IPS-11a (cell line): Measurements from ENCODE around the gene TMEM247.
"Not testable (repeated sequence)": the region's sequence is repeated elsewhere in the genome, so short reads cannot be mapped to it uniquely, and the experiment has no call there.

Source experiments
- H3K4me3 ChIP-seq: one replicate; pipeline ENCODE4 v1.5.1; 2013; ENCODE audit warnings: low read depth, low read length, control low read depth

Gene TMEM247

GRCh38 chr2:46458763-46459500 is 20.4 kb upstream of the TMEM247 start:
- H3K4me3 ChIP-seq: no peak overlapping the region

GRCh38 chr2:46459694-46460093 is 19.7 kb upstream of the TMEM247 start:
- H3K4me3 ChIP-seq: no peak overlapping the region

GRCh38 chr2:46460241-46460921 is 19.0 kb upstream of the TMEM247 start:
- H3K4me3 ChIP-seq: no peak overlapping the region

- no peak overlapping the region for H3K4me3 ChIP-seq
Observed at GRCh38 chr2:46461011-46461674, 18.2 kb upstream of the TMEM247 start.

- H3K4me3 ChIP-seq: no peak overlapping the region
Observed at GRCh38 chr2:46461709-46462171, 17.6 kb upstream of the TMEM247 start.

GRCh38 chr2:46462936-46463335 is 16.4 kb upstream of the TMEM247 start:
- no peak overlapping the region for H3K4me3 ChIP-seq

- H3K4me3 ChIP-seq: no peak overlapping the region
Observed at GRCh38 chr2:46469116-46469515, 10.2 kb upstream of the TMEM247 start.

- no peak overlapping the region for H3K4me3 ChIP-seq
Observed at GRCh38 chr2:46469700-46470099, 9.7 kb upstream of the TMEM247 start.

- no peak overlapping the region for H3K4me3 ChIP-seq
Observed at GRCh38 chr2:46470114-46470628, 9.2 kb upstream of the TMEM247 start.

GRCh38 chr2:46471019-46471583 is 8.3 kb upstream of the TMEM247 start:
- H3K4me3 ChIP-seq: no peak overlapping the region

- no peak overlapping the region for H3K4me3 ChIP-seq
Observed at GRCh38 chr2:46471697-46472096, 7.7 kb upstream of the TMEM247 start.

GRCh38 chr2:46472165-46472564 is 7.2 kb upstream of the TMEM247 start:
- H3K4me3 ChIP-seq: not testable (repeated sequence)

GRCh38 chr2:46477462-46477861 is 1.9 kb upstream of the TMEM247 start:
- not testable (repeated sequence) for H3K4me3 ChIP-seq

GRCh38 chr2:46477925-46478324 is 1.4 kb upstream of the TMEM247 start:
- H3K4me3 ChIP-seq: no peak overlapping the region

GRCh38 chr2:46480562-46480961 is 1.2 kb downstream of the TMEM247 start:
- H3K4me3 ChIP-seq: no peak overlapping the region

GRCh38 chr2:46481198-46482193 is 2.1 kb downstream of the TMEM247 start:
- no peak overlapping the region for H3K4me3 ChIP-seq

GRCh38 chr2:46482490-46482889 is 3.1 kb downstream of the TMEM247 start:
- no peak overlapping the region for H3K4me3 ChIP-seq

- H3K4me3 ChIP-seq: no peak overlapping the region
Observed at GRCh38 chr2:46485002-46485401, 5.6 kb downstream of the TMEM247 start.

GRCh38 chr2:46486436-46486835 is 7.1 kb downstream of the TMEM247 start:
- no peak overlapping the region for H3K4me3 ChIP-seq

- H3K4me3 ChIP-seq: no peak overlapping the region
Observed at GRCh38 chr2:46487667-46488335, 8.4 kb downstream of the TMEM247 start.
